Activated CD8-positive, alpha-beta memory T cell treated with anti-CD3 and anti-CD28 coated beads, Interleukin-2, amount 10 ng/mL, durations not matched to agents 7 days and 5 days (primary cell): Measurements from ENCODE around the gene CDC7. TPM values are rescaled to one million over a fixed set of nuclear protein-coding genes. Genes with fewer than 3 reads are reported as not detected.

Experiments used
- ATAC-seq: fragments of 150-1000 bp; cut with Tn5 transposase; one replicate; pipeline ENCODE4 v1.10.0; 2021; ENCODE audit warnings: moderate library complexity
- CTCF ChIA-PET: fragments of 350-600 bp; sonication (Branson Sonifier 250); formaldehyde crosslinking; loops from one replicate; lab custom pipeline; 2021; ENCODE audit warnings: antibody characterized with exemption; lab: Charles Lee
- DNase-seq: peaks from one replicate; pipeline ENCODE4 v3.0.0-alpha.2; 2020
- H3K27ac Mint-ChIP-seq: one replicate; pipeline ENCODE4 v1.8.0; 2021; ENCODE audit warnings: mild to moderate bottlenecking, mixed read lengths
- H3K27me3 Mint-ChIP-seq: one replicate; pipeline ENCODE4 v1.8.0; 2021; ENCODE audit warnings: mixed read lengths
- H3K36me3 Mint-ChIP-seq: one replicate; pipeline ENCODE4 v1.8.0; 2021; ENCODE audit warnings: mild to moderate bottlenecking, mixed read lengths
- H3K4me1 Mint-ChIP-seq: one replicate; pipeline ENCODE4 v1.8.0; 2021; ENCODE audit warnings: mixed read lengths
- H3K4me3 Mint-ChIP-seq: one replicate; pipeline ENCODE4 v1.8.0; 2021; ENCODE audit warnings: mild to moderate bottlenecking, moderate library complexity, mixed read lengths
- H3K9me3 Mint-ChIP-seq: one replicate; pipeline ENCODE4 v1.8.0; 2022; ENCODE audit warnings: low read depth, mixed read lengths
- total RNA-seq, 2 experiments: library from RNA; stranded (reverse); gene quantifications; one replicate each; pipeline ENCODE4 v1.2.3, GENCODE V29; 2021

The CDC7 gene
- total RNA-seq, 2 experiments from 2014 or later = 39.5 to 39.7 TPM

- H3K9me3 Mint-ChIP-seq = peaks cover 4% of the 10 kb centered on the region
- ATAC-seq (peak; percentile 39), DNase-seq (no peak)
- peak overlapping the region; percentile 71 for H3K27ac Mint-ChIP-seq
- H3K4me1 Mint-ChIP-seq = peaks cover 39% of the 10 kb centered on the region
- no peaks in the 10 kb centered on the region for H3K27me3 Mint-ChIP-seq
- H3K4me3 Mint-ChIP-seq = no peak overlapping the region
- H3K36me3 Mint-ChIP-seq = peaks cover 35% of the 10 kb centered on the region
- CTCF ChIA-PET = interaction anchor here (1.1 to 4.0 kb wide), 4 partner anchors 8 to 18 kb away, joined by 3 to 12 read pairs (median 4); no protein-coding TSS in a partner anchor
These were observed 41.4 kb downstream of the CDC7 start for GRCh38 chr1:91541918-91542533.

DNA sequence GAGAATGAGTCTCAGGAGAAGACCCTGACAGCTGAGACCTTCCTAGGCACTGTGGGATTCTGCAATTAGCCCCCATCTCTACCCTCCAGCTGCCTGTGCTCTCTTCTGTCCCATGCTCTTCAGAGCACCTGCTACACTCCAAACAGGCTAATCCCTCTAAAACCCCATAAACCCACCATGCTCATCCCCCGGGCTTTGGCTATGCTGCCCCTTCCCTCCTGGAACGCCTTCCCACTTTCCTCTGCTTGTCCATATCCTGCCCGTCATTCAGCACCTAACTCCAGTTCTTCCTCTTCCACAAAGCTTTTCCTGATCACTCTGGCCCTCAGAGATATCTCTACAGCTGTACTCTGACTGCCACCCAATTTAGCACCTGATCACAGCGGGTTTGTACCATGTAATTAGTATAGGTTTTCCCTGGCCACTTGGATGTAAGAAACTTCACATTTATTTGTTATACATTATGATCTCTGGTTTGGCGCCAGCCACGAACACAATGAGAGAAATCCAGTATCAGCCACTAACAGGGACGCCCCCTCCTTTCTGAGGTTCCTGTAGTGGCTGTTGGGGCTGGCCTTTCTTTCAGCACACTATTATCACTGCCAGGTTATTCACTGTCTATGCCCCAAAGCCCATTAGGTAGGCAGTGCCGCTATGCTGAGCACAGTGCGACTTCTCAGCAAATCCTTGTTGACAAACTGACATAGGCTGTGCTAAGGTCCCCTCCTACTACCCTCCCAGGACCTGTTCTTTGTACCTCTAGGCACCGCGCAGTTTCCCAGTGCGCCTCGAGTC, 45.1 kb downstream of the CDC7 start:
- Mint-ChIP-seq H3K27me3 (no peaks in the 10 kb centered on the region), H3K4me3 (no peak overlapping the region), H3K36me3 (peaks cover 37% of the 10 kb centered on the region), H3K9me3 (peaks cover 6% of the 10 kb centered on the region), H3K4me1 (peaks cover 68% of the 10 kb centered on the region), H3K27ac (no peak overlapping the region)
- DNase-seq (no peak), ATAC-seq (no peak)
- CTCF ChIA-PET = interaction anchor here (1.4 to 4.0 kb wide), 2 partner anchors 16 to 340 kb away, joined by 3 to 12 read pairs; partner anchors contain the start of gene TGFBR3

- H3K4me1 Mint-ChIP-seq = peaks cover 68% of the 10 kb centered on the region
- no peak overlapping the region for H3K27ac Mint-ChIP-seq
- ATAC-seq = no peak
These were observed 45.6 kb downstream of the CDC7 start for GRCh38 chr1:91546301-91546581.

DNA sequence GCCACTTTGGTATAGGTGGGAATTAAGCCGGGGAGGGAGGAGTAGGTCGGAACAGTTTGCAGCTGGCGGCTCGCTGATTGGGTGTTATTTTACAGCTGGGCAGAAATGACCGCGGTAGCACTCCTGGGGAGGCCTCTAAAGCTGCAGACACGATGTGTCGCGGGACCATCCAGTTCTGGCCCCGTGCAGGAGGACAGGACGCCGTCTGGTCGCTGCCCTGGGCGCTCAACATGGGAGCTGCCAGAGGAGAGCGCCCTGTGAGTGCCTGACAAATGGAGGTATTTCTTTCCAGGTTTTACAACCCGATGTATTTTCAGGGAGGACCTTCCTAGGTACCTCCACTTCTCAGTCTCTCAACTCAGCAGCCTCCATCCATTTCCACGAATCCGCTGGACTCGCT, 46.2 kb downstream of the CDC7 start:
- Mint-ChIP-seq H3K36me3 (peaks cover 33% of the 10 kb centered on the region), H3K4me1 (peaks cover 68% of the 10 kb centered on the region), H3K27me3 (no peaks in the 10 kb centered on the region), H3K9me3 (peaks cover 4% of the 10 kb centered on the region), H3K4me3 (no peak overlapping the region), H3K27ac (peak overlapping the region; percentile 93)
- ATAC-seq (no peak), DNase-seq (no peak)
- CTCF ChIA-PET = interaction anchor here (1.3 kb wide), 1 partner anchor 9 kb away, joined by 3 read pairs; no protein-coding TSS in a partner anchor

More at GRCh38 chr1:91546301-91546581, 45.6 kb downstream of the CDC7 start:
- Mint-ChIP-seq H3K36me3 (peaks cover 37% of the 10 kb centered on the region), H3K27me3 (no peaks in the 10 kb centered on the region), H3K4me3 (no peak overlapping the region), H3K9me3 (peaks cover 6% of the 10 kb centered on the region)
- DNase-seq = no peak
- CTCF ChIA-PET = no interaction called here

DNA sequence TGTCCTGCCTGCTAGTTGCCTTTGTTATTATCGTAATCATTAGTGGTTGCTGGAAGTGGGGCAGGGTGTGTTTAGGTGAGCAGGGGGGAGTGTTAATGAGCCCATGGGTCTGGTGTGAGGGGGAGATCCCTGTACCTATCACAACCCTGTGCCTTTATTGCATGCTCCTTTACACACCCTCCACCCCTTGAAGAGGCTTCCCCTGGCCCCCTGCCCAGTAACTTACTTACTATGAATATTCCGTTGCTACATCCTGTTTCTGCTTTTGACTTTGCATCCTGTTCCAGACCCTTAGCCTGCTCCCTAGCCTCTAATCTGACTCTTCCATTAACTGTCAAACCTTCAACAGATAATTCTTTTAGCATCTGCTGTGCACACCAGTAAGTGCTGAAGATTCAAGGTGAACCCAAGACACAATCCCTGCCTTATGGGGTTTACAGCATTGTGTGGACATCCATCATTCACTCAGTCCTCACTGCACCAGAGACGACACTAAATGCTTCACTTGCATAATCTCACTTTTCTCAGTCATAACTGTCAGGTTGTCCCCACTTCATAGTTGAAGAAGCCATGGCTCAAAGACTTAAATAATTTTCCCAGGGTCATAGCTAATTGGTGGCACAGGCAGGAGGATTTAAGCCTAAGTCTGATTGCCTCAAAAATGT, 47.9 kb downstream of the CDC7 start:
- H3K27ac Mint-ChIP-seq = peak overlapping the region; percentile 93
- peaks cover 74% of the 10 kb centered on the region for H3K4me1 Mint-ChIP-seq
- ATAC-seq = peak; percentile 46
- peaks cover 27% of the 10 kb centered on the region for H3K36me3 Mint-ChIP-seq
- H3K27me3 Mint-ChIP-seq = no peaks in the 10 kb centered on the region
- CTCF ChIA-PET = interaction anchor here (0.7 to 2.0 kb wide), 4 partner anchors 9 to 336 kb away, joined by 3 to 6 read pairs (median 4); no protein-coding TSS in a partner anchor
- peak; percentile 60 for DNase-seq
- H3K4me3 Mint-ChIP-seq = peak overlapping the region; percentile 54
- H3K9me3 Mint-ChIP-seq = peaks cover 4% of the 10 kb centered on the region

DNA sequence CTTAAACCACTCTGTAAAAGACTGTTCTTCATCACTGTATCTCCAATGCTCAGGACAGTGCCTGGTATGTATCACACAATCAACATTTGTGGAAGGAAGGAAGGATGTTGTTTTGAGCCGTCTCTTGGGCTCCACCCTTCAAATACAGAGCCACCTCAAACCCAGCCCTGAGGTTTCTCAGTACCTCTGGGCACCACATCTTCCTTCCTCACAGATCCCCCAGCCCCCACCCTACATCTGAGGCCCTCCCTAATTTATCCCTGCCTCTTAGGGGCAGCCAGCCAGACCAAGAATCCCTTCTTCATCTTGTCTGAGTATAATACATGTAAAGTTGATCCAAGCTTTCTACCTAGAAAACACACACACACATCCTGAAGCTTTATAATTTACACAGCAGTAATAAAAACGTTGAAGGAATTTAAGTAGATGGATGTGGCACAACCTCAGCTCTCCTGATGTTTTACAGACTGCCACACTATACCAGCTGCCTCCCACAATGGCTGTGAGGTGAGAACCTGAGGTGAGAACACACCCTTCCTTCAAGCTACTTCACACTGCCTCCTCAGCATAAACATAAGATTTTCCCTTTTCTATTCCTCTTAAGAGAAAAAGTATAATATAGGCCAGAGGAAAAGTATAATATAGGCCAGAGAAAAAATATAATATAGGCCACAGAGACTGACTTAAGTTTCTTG, 48.5 kb downstream of the CDC7 start:
- DNase-seq (peak; percentile 88), ATAC-seq (peak; percentile 86)
- Mint-ChIP-seq H3K4me3 (peak overlapping the region; percentile 54), H3K27me3 (no peaks in the 10 kb centered on the region), H3K4me1 (peaks cover 81% of the 10 kb centered on the region), H3K9me3 (peaks cover 4% of the 10 kb centered on the region), H3K27ac (peak overlapping the region; percentile 93), H3K36me3 (peaks cover 28% of the 10 kb centered on the region)
- CTCF ChIA-PET = interaction anchor here (0.7 to 2.0 kb wide), 4 partner anchors 9 to 335 kb away, joined by 3 to 6 read pairs (median 4); no protein-coding TSS in a partner anchor

DNA sequence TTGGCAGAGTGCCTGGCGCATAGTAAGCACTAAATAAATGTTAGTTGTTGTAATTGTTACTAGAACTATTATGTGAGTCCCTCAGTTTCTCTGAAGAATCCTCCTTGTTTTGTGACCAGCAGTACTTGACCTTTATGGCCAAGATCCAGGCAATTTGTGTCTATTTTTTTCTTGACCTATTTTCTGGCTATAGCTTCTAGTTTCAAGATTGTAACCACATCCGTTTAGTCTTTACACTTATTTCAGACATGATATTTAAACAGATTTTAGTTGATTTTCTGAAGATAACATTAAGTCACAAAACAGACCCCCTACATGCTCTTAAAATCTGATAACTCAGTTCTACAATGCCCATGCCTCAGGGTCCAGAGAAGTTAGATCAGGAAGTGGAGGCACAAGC, 50.3 kb downstream of the CDC7 start:
- CTCF ChIA-PET = no interaction called here
- H3K36me3 Mint-ChIP-seq = peaks cover 29% of the 10 kb centered on the region
- no peak overlapping the region for H3K4me3 Mint-ChIP-seq
- H3K27me3 Mint-ChIP-seq = no peaks in the 10 kb centered on the region
- H3K4me1 Mint-ChIP-seq = peaks cover 93% of the 10 kb centered on the region
- H3K9me3 Mint-ChIP-seq = peaks cover 4% of the 10 kb centered on the region
- H3K27ac Mint-ChIP-seq = peak overlapping the region; percentile 79
- DNase-seq (no peak), ATAC-seq (no peak)

GRCh38 chr1:91552091-91552490, 51.4 kb downstream of the CDC7 start:
- Mint-ChIP-seq H3K36me3 (peaks cover 28% of the 10 kb centered on the region), H3K4me3 (no peak overlapping the region), H3K4me1 (peaks cover 100% of the 10 kb centered on the region), H3K9me3 (peaks cover 4% of the 10 kb centered on the region), H3K27me3 (no peaks in the 10 kb centered on the region), H3K27ac (peak overlapping the region; percentile 44)
- DNase-seq = no peak
- CTCF ChIA-PET = no interaction called here
- no peak for ATAC-seq

- H3K9me3 Mint-ChIP-seq = peaks cover 2% of the 10 kb centered on the region
- CTCF ChIA-PET = interaction anchor here (1.2 kb wide), 1 partner anchor 10 kb away, joined by 4 read pairs; no protein-coding TSS in a partner anchor
- no peaks in the 10 kb centered on the region for H3K27me3 Mint-ChIP-seq
- ATAC-seq (no peak), DNase-seq (no peak)
- H3K4me3 Mint-ChIP-seq = no peak overlapping the region
- peak overlapping the region; percentile 44 for H3K27ac Mint-ChIP-seq
- peaks cover 100% of the 10 kb centered on the region for H3K4me1 Mint-ChIP-seq
- H3K36me3 Mint-ChIP-seq = peaks cover 25% of the 10 kb centered on the region
These were observed 51.9 kb downstream of the CDC7 start for GRCh38 chr1:91552596-91552995.

DNA sequence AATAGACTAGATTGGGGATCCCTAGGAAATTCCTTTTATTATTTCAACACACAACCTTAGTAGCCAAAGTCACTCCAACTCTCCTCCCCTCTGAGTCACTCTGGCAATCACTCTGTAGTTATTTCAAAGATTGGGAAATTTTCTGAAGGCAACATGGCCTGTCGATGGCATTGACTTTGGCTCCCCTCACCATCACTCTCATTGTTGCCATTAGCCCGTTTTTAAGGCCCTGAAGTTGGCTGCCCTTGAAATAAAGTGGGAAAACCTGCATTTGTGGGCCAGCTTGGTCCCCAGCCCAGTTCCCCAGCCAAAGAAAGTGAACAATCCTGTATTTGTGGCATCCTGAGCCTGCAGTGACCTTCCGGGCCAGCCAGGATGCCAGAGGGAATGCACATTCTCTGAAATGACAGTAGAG, 52.5 kb downstream of the CDC7 start:
- peak overlapping the region; percentile 58 for H3K27ac Mint-ChIP-seq
- DNase-seq (no peak), ATAC-seq (no peak)
- peaks cover 99% of the 10 kb centered on the region for H3K4me1 Mint-ChIP-seq
- CTCF ChIA-PET = interaction anchor here (1.0 to 1.2 kb wide), 2 partner anchors 10 to 40 kb away, joined by 3 to 4 read pairs; no protein-coding TSS in a partner anchor
- peaks cover 2% of the 10 kb centered on the region for H3K9me3 Mint-ChIP-seq
- peaks cover 25% of the 10 kb centered on the region for H3K36me3 Mint-ChIP-seq
- H3K27me3 Mint-ChIP-seq = no peaks in the 10 kb centered on the region
- H3K4me3 Mint-ChIP-seq = no peak overlapping the region

GRCh38 chr1:91555074-91555730, 54.6 kb downstream of the CDC7 start:
- Mint-ChIP-seq H3K36me3 (peaks cover 20% of the 10 kb centered on the region), H3K27ac (peak overlapping the region; percentile 98), H3K27me3 (no peaks in the 10 kb centered on the region), H3K4me3 (peak overlapping the region; percentile 14), H3K9me3 (peaks cover 5% of the 10 kb centered on the region), H3K4me1 (peaks cover 93% of the 10 kb centered on the region)
- DNase-seq (no peak), ATAC-seq (no peak)
- CTCF ChIA-PET = interaction anchor here (1.5 to 1.6 kb wide), 2 partner anchors 25 to 329 kb away, joined by 4 read pairs; no protein-coding TSS in a partner anchor

GRCh38 chr1:91555821-91556531, 55.3 kb downstream of the CDC7 start:
- peaks cover 14% of the 10 kb centered on the region for H3K36me3 Mint-ChIP-seq
- CTCF ChIA-PET = interaction anchor here (1.3 to 1.6 kb wide), 2 partner anchors 25 to 44 kb away, joined by 4 read pairs; no protein-coding TSS in a partner anchor
- peak overlapping the region; percentile 14 for H3K4me3 Mint-ChIP-seq

More at GRCh38 chr1:91555821-91556531, 55.3 kb downstream of the CDC7 start:
- Mint-ChIP-seq H3K4me1 (peaks cover 90% of the 10 kb centered on the region), H3K27me3 (no peaks in the 10 kb centered on the region), H3K27ac (peak overlapping the region; percentile 98), H3K9me3 (peaks cover 3% of the 10 kb centered on the region)
- peak; percentile 88 for DNase-seq
- peak; percentile 91 for ATAC-seq
